H1 (cell line): ENCODE measurements around the gene CCS.

Experiments
- CBX8 ChIP-seq: fragments of 300-800, 300-1000 bp; sonication (generic); IDR thresholded peaks from 2 replicates; pipeline ENCODE4 v1.7.1; 2016; ENCODE audit warnings: low read depth, low read length, borderline replicate concordance
- CHD2 ChIP-seq: IDR thresholded peaks from 2 replicates; pipeline ENCODE4 v1.6.1; 2012; ENCODE audit warnings: low read length, improper control_type of control experiment
- CTCF ChIP-seq, 3 experiments: IDR thresholded peaks; 1 replicate in 2 of 3; 2 replicates in 1 of 3; pipeline versions ENCODE4 v1.5.1 to v1.6.1; 2011; ENCODE audit warnings: low read length in 3 of 3, mild to moderate bottlenecking in 3 of 3, inconsistent platforms in 2 of 3, low read depth in 1 of 3, moderate library complexity in 1 of 3; ENCODE audit not compliant: insufficient read depth in 1 of 3; ENCODE audit errors: control extremely low read depth in 1 of 3
- EP300 ChIP-seq, 2 experiments: IDR thresholded peaks; 1 replicate in 1 of 2; 2 replicates in 1 of 2; pipeline ENCODE4 v1.6.1; 2011 to 2012; ENCODE audit warnings: low read depth in 2 of 2, low read length in 2 of 2, mild to moderate bottlenecking in 2 of 2, borderline replicate concordance in 1 of 2, inconsistent platforms in 1 of 2, moderate library complexity in 1 of 2
- EZH2 ChIP-seq: fragments of 200-600 bp; sonication (generic); IDR thresholded peaks from 2 replicates; pipeline ENCODE4 v1.7.1; 2012; ENCODE audit warnings: low read depth, mild to moderate bottlenecking, moderate library complexity, low read length, inconsistent platforms; ENCODE audit not compliant: severe bottlenecking
- JUN ChIP-seq: IDR thresholded peaks from 2 replicates; pipeline ENCODE4 v1.6.1; 2011; ENCODE audit warnings: low read depth, mild to moderate bottlenecking, improper control_type of control experiment, low read length
- JUND ChIP-seq: IDR thresholded peaks from 2 replicates; pipeline ENCODE4 v1.6.1; 2011; ENCODE audit warnings: mild to moderate bottlenecking, improper control_type of control experiment, low read length
- NANOG ChIP-seq: IDR thresholded peaks from 2 replicates; pipeline ENCODE4 v1.6.1; 2011; ENCODE audit warnings: low read length, low read depth, mild to moderate bottlenecking, inconsistent platforms; ENCODE audit not compliant: insufficient read depth, poor library complexity, severe bottlenecking
- PHF8 ChIP-seq: fragments of 200-600 bp; sonication (generic); conservative IDR thresholded peaks from 2 replicates; pipeline ENCODE4 v1.7.1; 2012; ENCODE audit warnings: low read depth, mild to moderate bottlenecking, inconsistent platforms, low read length, moderate library complexity
- POLR2AphosphoS5 ChIP-seq: IDR thresholded peaks from 2 replicates; pipeline ENCODE4 v1.6.1; 2011; ENCODE audit warnings: low read depth, low read length
- RFX5 ChIP-seq: IDR thresholded peaks from 2 replicates; pipeline ENCODE4 v1.6.1; 2011; ENCODE audit warnings: low read depth, low read length, improper control_type of control experiment, borderline replicate concordance
- SUZ12 ChIP-seq: fragments of 200-600 bp; sonication (generic); IDR thresholded peaks from 2 replicates; pipeline ENCODE4 v1.6.1; 2012; ENCODE audit warnings: mild to moderate bottlenecking, inconsistent platforms, low read length, moderate library complexity, mixed read lengths
- TF ChIP-seq, protein P1 (sequence below): IDR thresholded peaks from 2 replicates; pipeline ENCODE4 v1.6.1; 2012; ENCODE audit warnings: low read length, inconsistent platforms

GRCh38 chr11:66598993-66599392 lies 6.0 kb downstream of the CCS start:
- TF ChIP-seq PHF8 (no peak), CTCF (IDR thresholded peaks at IDR 0.05; ENCODE audit: control extremely low read depth in 1 of 3, insufficient read depth in 1 of 3, low read depth in 1 of 3, low read length in 3 of 3) (no peak), CBX8 (no peak), EZH2 (no peak), JUN (no peak), EP300 (IDR thresholded peaks at IDR 0.05; ENCODE audit: borderline replicate concordance in 1 of 2, low read depth in 2 of 2, low read length in 2 of 2) (no peak), POLR2AphosphoS5 (no peak), CHD2 (no peak), JUND (no peak), NANOG (no peak), RFX5 (no peak), SUZ12 (no peak)
- TF ChIP-seq, protein P1, sequence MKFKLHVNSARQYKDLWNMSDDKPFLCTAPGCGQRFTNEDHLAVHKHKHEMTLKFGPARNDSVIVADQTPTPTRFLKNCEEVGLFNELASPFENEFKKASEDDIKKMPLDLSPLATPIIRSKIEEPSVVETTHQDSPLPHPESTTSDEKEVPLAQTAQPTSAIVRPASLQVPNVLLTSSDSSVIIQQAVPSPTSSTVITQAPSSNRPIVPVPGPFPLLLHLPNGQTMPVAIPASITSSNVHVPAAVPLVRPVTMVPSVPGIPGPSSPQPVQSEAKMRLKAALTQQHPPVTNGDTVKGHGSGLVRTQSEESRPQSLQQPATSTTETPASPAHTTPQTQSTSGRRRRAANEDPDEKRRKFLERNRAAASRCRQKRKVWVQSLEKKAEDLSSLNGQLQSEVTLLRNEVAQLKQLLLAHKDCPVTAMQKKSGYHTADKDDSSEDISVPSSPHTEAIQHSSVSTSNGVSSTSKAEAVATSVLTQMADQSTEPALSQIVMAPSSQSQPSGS = no peak
